ENCODE results near the gene C14orf39. TPM values are rescaled to one million over a fixed set of nuclear protein-coding genes. Genes with fewer than 3 reads are reported as not detected.

The C14orf39 gene
- total RNA-seq, 1 donor, result under 0.01 TPM

GRCh38 chr14:60506985-60507829 lies 21.3 kb upstream of the C14orf39 start:
- TF ChIP-seq CTCF (IDR thresholded peaks at IDR 0.05; ENCODE audit: insufficient read depth, low read depth, low read length), result no peak

GRCh38 chr14:60506462-60506984 lies 20.7 kb upstream of the C14orf39 start:
- no peak overlapping the region for H3K4me3 ChIP-seq (ENCODE audit: low read depth, low read length)
- no peak for DNase-seq (ENCODE audit: low read depth)
- TF ChIP-seq CTCF (IDR thresholded peaks at IDR 0.05; ENCODE audit: insufficient read depth, low read depth, low read length), result no peak

More at GRCh38 chr14:60506985-60507829, 21.3 kb upstream of the C14orf39 start:
- H3K4me3 ChIP-seq (ENCODE audit: low read depth, low read length), result no peak overlapping the region
- no peak for DNase-seq (ENCODE audit: low read depth)

- H3K4me3 ChIP-seq (ENCODE audit: low read depth, low read length), result no peak overlapping the region
- TF ChIP-seq CTCF (IDR thresholded peaks at IDR 0.05; ENCODE audit: insufficient read depth, low read depth, low read length), result no peak
- DNase-seq (ENCODE audit: low read depth), result no peak
These were observed 20.1 kb upstream of the C14orf39 start for GRCh38 chr14:60506010-60506409.

GRCh38 chr14:60505448-60505847 lies 19.6 kb upstream of the C14orf39 start:
- no peak overlapping the region for H3K4me3 ChIP-seq (ENCODE audit: low read depth, low read length)
- DNase-seq (ENCODE audit: low read depth), result no peak
- TF ChIP-seq CTCF (IDR thresholded peaks at IDR 0.05; ENCODE audit: insufficient read depth, low read depth, low read length), result no peak

- no peak for DNase-seq (ENCODE audit: low read depth)
- no peak overlapping the region for H3K4me3 ChIP-seq (ENCODE audit: low read depth, low read length)
- TF ChIP-seq CTCF (IDR thresholded peaks at IDR 0.05; ENCODE audit: insufficient read depth, low read depth, low read length), result no peak
These were observed 16.7 kb upstream of the C14orf39 start for GRCh38 chr14:60502541-60502940.

- no peak for DNase-seq (ENCODE audit: low read depth)
- H3K4me3 ChIP-seq (ENCODE audit: low read depth, low read length), result no peak overlapping the region
- TF ChIP-seq CTCF (IDR thresholded peaks at IDR 0.05; ENCODE audit: insufficient read depth, low read depth, low read length), result no peak
These were observed 10.1 kb upstream of the C14orf39 start for GRCh38 chr14:60495946-60496345.
